Epithelial cell of proximal tubule (primary cell): ENCODE data around the gene OR2AT4. TPM values are rescaled to one million over a fixed set of nuclear protein-coding genes. Genes with fewer than 3 reads are reported as not detected.
A peak's percentile ranks its signal among the peaks of the same experiment; 100 is the strongest.

Experiments used
- DNase-seq: peaks from one replicate; pipeline ENCODE4 v3.0.0-alpha.2; 2011; ENCODE audit warnings: low read depth
- H3K4me3 ChIP-seq: 2 replicates; pipeline ENCODE4 v1.5.1; 2011; ENCODE audit warnings: low read depth, mild to moderate bottlenecking, low read length
- total RNA-seq: library from RNA; depleted of rRNA; stranded (reverse); fragments of >200 nt; gene quantifications from 2 replicates; pipeline ENCODE4 v1.2.3, GENCODE V29; 2015
- TF ChIP-seq, protein P1 (sequence below): conservative IDR thresholded peaks from 2 replicates; pipeline ENCODE4 v1.5.1; 2012; ENCODE audit warnings: low read depth, mild to moderate bottlenecking, low read length

OR2AT4 gene
- not detected in 2 replicates for total RNA-seq

DNA sequence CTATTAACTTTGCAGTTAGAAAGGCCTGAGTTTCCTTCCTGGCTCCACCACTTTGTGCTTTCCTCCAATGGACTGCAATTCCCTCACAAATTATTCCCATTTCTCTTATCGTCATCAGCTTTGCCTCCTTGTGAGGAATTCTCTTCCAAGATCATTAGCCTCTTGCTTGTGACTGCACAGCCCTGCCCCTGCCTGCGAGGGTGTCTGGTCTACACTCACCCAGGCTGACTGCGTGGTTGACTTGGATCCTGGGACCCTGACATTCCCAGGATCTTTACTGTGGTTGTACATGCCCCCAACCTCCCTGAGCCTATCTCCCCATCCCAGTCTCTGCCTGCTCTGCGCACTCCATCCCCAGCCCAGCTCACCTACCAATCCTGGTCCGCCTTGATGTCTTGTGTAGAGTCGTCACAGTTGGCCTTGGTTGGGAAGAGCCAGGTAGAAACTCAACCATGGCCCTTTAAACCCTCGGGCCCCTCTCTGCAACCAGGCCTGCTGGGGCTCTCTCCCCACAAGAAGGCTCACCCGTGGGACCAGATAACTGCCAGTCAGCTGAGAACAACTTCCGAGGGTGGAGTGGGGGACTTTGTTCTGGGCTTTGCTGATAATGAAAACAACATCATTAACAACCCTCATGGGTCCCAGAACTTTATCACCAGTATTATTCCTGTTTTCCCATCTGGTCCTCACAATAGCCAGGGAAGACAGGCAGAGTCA is at the start of gene OR2AT4:
Gene OR2AT4 (minus strand): TSS at position 421 of the 717 bp plus-strand sequence.
- TF ChIP-seq, protein P1, sequence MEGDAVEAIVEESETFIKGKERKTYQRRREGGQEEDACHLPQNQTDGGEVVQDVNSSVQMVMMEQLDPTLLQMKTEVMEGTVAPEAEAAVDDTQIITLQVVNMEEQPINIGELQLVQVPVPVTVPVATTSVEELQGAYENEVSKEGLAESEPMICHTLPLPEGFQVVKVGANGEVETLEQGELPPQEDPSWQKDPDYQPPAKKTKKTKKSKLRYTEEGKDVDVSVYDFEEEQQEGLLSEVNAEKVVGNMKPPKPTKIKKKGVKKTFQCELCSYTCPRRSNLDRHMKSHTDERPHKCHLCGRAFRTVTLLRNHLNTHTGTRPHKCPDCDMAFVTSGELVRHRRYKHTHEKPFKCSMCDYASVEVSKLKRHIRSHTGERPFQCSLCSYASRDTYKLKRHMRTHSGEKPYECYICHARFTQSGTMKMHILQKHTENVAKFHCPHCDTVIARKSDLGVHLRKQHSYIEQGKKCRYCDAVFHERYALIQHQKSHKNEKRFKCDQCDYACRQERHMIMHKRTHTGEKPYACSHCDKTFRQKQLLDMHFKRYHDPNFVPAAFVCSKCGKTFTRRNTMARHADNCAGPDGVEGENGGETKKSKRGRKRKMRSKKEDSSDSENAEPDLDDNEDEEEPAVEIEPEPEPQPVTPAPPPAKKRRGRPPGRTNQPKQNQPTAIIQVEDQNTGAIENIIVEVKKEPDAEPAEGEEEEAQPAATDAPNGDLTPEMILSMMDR, result no peak
- no peak for DNase-seq
- H3K4me3 ChIP-seq, result no peak within 1 kb of the TSS

DNA sequence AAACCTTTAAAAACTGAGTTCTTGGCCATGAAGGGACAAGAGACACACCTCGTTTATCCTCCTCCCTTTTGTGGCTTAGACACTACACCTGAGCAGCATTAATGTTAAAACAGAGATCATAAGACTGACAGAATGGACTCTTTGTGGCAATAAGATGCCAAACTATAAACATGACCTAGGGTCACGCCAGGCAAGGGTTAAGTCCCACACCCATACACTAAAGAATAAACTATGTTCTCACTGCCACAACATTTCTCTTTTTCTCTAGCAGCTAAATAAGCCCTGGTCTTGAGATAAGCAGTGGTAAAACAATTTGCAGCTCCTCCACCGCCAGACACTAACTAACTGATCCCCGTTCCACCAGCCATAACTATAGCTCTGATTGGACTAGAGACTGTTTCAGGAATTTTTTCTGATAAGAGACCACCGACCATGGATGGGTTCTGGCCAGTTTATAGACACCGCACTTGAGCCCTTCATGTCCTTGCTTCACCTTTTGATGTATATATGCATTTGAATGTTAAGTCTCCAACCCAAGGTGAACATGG is 49.4 kb upstream of the OR2AT4 start:
- TF ChIP-seq, protein P1, result no peak
- no peak for DNase-seq
- no peak overlapping the region for H3K4me3 ChIP-seq

DNA sequence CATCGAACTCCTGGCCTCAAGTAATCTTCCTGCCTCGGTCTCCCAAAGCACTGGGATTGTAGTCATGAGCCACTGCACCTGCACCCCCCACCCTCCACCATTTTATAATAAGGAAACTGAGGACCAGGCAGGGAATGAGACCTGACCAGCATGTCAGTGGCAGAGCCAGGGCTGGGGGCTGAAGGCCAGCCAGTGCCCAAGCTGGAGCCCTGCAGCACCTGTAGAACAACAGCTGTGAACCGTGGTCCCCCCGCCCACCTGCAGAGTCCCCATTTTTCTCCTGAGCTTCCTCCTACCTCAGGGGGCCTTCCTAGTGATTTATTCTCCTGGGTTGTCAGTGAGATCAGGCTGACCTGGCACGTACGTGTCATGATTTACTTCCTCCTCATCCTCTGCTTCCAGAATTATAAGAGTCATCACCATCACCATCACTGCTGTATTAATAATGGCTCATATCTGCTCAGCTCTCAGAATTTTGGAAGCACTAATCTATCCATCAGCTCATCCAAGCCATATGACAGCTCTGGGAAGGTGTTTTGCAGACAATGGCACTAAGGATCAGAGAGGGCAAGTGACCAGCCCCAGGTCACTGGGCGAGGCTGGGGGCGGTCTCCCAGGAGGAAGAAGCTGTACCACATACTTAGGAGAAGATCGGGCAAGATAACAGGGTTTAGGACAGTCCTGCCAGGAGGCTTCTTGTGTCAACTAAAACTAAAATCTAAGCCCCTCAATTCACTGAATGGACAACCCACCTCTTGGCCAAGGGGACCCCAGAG is 48.7 kb upstream of the OR2AT4 start:
- TF ChIP-seq, protein P1, result no peak
- DNase-seq, result no peak
- H3K4me3 ChIP-seq, result no peak overlapping the region

DNA sequence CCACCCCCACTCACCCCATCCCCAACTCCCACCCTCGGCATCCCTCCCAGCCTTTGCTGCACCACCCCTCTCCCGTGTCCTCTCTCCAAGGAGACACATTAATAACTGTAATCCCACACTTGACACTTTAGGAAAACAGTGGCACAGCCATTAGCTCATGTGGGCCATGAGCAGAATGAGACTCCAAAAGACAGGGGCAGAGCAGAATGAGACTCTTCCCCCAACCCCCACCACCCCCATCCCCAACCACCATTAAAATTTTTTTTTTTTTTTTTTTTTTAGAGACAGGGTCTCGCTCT is 48.0 kb upstream of the OR2AT4 start:
- TF ChIP-seq, protein P1, result no peak
- DNase-seq, result no peak
- H3K4me3 ChIP-seq, result no peak overlapping the region

DNA sequence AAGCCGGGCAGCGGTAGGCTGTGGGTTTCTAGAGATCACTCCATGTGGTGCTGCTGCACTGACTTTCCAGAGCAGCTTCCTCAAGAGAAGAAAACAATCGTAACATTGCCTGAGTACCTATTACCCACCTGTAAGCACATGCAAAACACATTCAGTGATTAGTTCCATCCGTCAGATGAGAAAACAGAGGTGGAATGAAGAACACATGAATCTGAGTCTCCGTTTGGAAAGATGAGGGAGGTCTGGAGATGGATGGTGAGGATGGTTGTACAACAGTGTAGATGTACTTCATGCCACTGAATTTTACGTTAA is 46.7 kb upstream of the OR2AT4 start:
- no peak overlapping the region for H3K4me3 ChIP-seq
- no peak for DNase-seq
- TF ChIP-seq, protein P1, result no peak

DNA sequence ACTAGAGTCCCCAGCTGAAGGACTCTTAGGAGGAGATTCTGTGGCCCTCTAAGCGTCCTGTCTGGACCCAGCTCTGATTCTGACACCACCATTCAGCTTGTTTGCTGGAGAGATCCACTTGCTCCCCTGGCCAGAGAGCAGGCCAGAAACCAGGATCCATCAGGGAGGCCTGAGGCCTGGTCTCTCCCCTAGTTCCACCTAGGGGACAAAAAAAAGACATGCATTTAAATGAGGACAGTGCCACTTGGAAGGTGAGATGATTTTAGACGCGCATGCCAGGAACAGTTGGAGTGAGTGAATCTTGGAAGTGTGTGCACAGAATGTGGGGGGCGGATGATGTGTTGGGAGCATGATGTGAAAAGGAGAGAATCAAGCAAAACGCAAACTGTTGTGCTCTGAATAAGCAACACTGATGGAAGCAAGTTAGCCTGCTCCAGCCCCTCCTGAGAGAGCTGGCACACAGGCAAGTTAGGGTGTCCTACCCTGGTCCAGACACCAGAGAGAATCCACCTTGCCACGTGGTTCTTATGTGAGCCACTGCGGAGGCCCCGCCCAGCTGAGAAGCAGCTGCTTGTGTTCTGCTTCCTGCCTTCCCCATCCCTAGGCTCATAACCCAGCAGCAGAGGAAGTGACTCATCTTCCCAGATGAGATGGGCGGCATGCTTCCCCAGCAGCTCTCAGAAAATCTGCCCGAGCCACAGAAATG is 46.2 kb upstream of the OR2AT4 start:
- peak; percentile 42 for DNase-seq
- TF ChIP-seq, protein P1, result no peak
- no peak overlapping the region for H3K4me3 ChIP-seq
